K562 (cell line): Measurements from ENCODE around the gene BIRC5. TPM values are rescaled to one million over a fixed set of nuclear protein-coding genes. Genes with fewer than 3 reads are reported as not detected.

Source experiments
- ATAC-seq: fragments of 200-7000 bp; cut with Tn5 transposase; 3 replicates; pipeline ENCODE4 v1.9.1; 2020; ENCODE audit warnings: moderate library complexity
- BruUV-seq: library from RNA; stranded (reverse); fragments of 400-500 nt; replicated peaks from 2 replicates; lab custom pipeline; 2021; lab: Mats Ljungman, UMichigan
- CTCF ChIA-PET: fragments of 300-600 bp; formaldehyde crosslinking; extraction: SDS; loops from one replicate; lab custom pipeline; 2021; ENCODE audit warnings: low intra/inter-chr PET ratio; lab: Yijun Ruan, JAX
- POLR2A ChIA-PET: fragments of 300-600, 350-650 bp; sonication (Branson Sonifier 250); formaldehyde crosslinking; extraction: SDS; loops from one replicate; lab custom pipeline; 2021; ENCODE audit warnings: antibody characterized with exemption, inconsistent platforms; lab: Yijun Ruan, JAX
- DNase-seq, 4 experiments: peaks; one replicate each; pipeline versions ENCODE4 v3.0.0 to v3.0.0-alpha.2; 2011 to 2018; ENCODE audit warnings: low spot score in 3 of 4, mixed read lengths in 3 of 4; ENCODE audit errors: extremely low read depth in 1 of 4
- FAIRE-seq: peaks from 2 replicates; lab custom pipeline; 2011; peaks lifted over from hg19 to GRCh38; lab: Jason Lieb, UNC
- H2AFZ ChIP-seq: 2 replicates; pipeline ENCODE4 v1.6.0; 2011; ENCODE audit warnings: low read depth, low read length, control low read depth, inconsistent platforms
- H3K27ac ChIP-seq: fragments of 200-600 bp; 3 replicates; pipeline ENCODE4 v1.8.0; 2011; ENCODE audit warnings: low read depth, mild to moderate bottlenecking, control low read depth, inconsistent platforms, low read length, moderate library complexity, mixed read lengths; ENCODE audit errors: extremely low read depth
- H3K27me3 ChIP-seq, 2 experiments: fragments of 300-600 bp in 1 of 2; 2 replicates in 1 of 2; 3 replicates in 1 of 2; pipeline versions ENCODE4 v1.6.0 to v1.8.0; 2011; ENCODE audit warnings: inconsistent platforms in 2 of 2, low read length in 2 of 2, mild to moderate bottlenecking in 1 of 2, mixed read lengths in 1 of 2, moderate library complexity in 1 of 2; ENCODE audit not compliant: control insufficient read depth in 2 of 2, insufficient read depth in 2 of 2
- H3K36me3 ChIP-seq: fragments of 300-600 bp; 3 replicates; pipeline ENCODE4 v1.8.0; 2011; ENCODE audit warnings: mild to moderate bottlenecking, low read length, inconsistent platforms; ENCODE audit not compliant: control insufficient read depth, insufficient read depth
- H3K4me1 ChIP-seq, 2 experiments: fragments of 200-600 bp in 1 of 2; replicated peaks in 1 of 2; 2 replicates in 1 of 2; 3 replicates in 1 of 2; pipeline versions ENCODE4 v1.5.1 to v1.8.0; 2011; ENCODE audit warnings: inconsistent platforms in 2 of 2, low read length in 2 of 2, mild to moderate bottlenecking in 1 of 2, mixed read lengths in 1 of 2, moderate library complexity in 1 of 2; ENCODE audit not compliant: control insufficient read depth in 2 of 2, insufficient read depth in 2 of 2
- H3K4me2 ChIP-seq: 2 replicates; pipeline ENCODE4 v1.6.1; 2011; ENCODE audit warnings: low read length, control low read depth, inconsistent platforms, mixed read lengths; ENCODE audit not compliant: insufficient read depth
- H3K4me3 ChIP-seq: fragments of 200-600 bp; sonication (generic), shearing (Covaris generic); 2 replicates; pipeline ENCODE4 v1.5.1; 2016; ENCODE audit warnings: control low read depth, inconsistent platforms
- H3K79me2 ChIP-seq: fragments of 200-600 bp; 3 replicates; pipeline ENCODE4 v1.8.0; 2011; ENCODE audit warnings: low read length, inconsistent platforms; ENCODE audit not compliant: control insufficient read depth, insufficient read depth
- H3K9ac ChIP-seq, 2 experiments: 2 replicates each; pipeline versions ENCODE4 v1.6.0 to v1.6.1; 2011; ENCODE audit warnings: low read depth in 2 of 2, low read length in 2 of 2, control low read depth in 1 of 2, inconsistent platforms in 1 of 2, mild to moderate bottlenecking in 1 of 2, mixed read lengths in 1 of 2; ENCODE audit not compliant: insufficient read depth in 1 of 2
- H3K9me1 ChIP-seq: one replicate; pipeline ENCODE4 v1.6.0; 2011; ENCODE audit warnings: inconsistent platforms, mild to moderate bottlenecking, low read length, moderate library complexity; ENCODE audit not compliant: control insufficient read depth, insufficient read depth
- H3K9me3 ChIP-seq: replicated peaks from 2 replicates; pipeline ENCODE4 v1.5.1; 2011; ENCODE audit warnings: low read depth, low read length, inconsistent platforms; ENCODE audit not compliant: control insufficient read depth, insufficient read depth
- H4K20me1 ChIP-seq: replicated peaks from 2 replicates; pipeline ENCODE4 v1.6.1; 2011; ENCODE audit warnings: low read length, inconsistent platforms, mixed read lengths; ENCODE audit not compliant: control insufficient read depth, insufficient read depth
- BDP1 ChIP-seq: IDR thresholded peaks from 3 replicates; pipeline ENCODE4 v1.6.1; 2011; ENCODE audit not compliant: insufficient read length, insufficient read depth
- CXXC5 ChIP-seq: fragments of 250-450 bp; sonication (Bioruptor Pico); IDR thresholded peaks from 2 replicates; pipeline ENCODE4 v1.8.0; 2022; ENCODE audit warnings: inconsistent platforms, mild to moderate bottlenecking, moderate library complexity
- IRF2 ChIP-seq: sonication (generic); formaldehyde crosslinking; IDR thresholded peaks from 2 replicates; pipeline ENCODE4 v1.8.1; 2022; ENCODE audit warnings: mild to moderate bottlenecking, missing genetic modification reagents
- LCOR ChIP-seq: sonication (generic); formaldehyde crosslinking; IDR thresholded peaks from 2 replicates; pipeline ENCODE4 v1.8.0; 2022; ENCODE audit warnings: mild to moderate bottlenecking, missing genetic modification reagents
- NFXL1 ChIP-seq: fragments of 450-650 bp; formaldehyde crosslinking; IDR thresholded peaks from 2 replicates; pipeline ENCODE4 v1.4.0; 2021; ENCODE audit warnings: mild to moderate bottlenecking
- NR4A1 ChIP-seq, 2 experiments: fragments of 250-450 bp in 1 of 2; fragments of 450-650 bp in 1 of 2; sonication (Bioruptor Pico) in 1 of 2; IDR thresholded peaks; 2 replicates each; pipeline versions ENCODE4 v1.4.0 to v1.6.1; 2016 to 2020; ENCODE audit warnings: mild to moderate bottlenecking in 2 of 2, missing compliant biosample characterization in 1 of 2, missing genetic modification characterization in 1 of 2, moderate library complexity in 1 of 2
- PPARD ChIP-seq: fragments of 250-450 bp; sonication (Bioruptor Pico); IDR thresholded peaks from 2 replicates; pipeline ENCODE4 v1.8.0; 2022; ENCODE audit warnings: inconsistent platforms, mild to moderate bottlenecking, moderate library complexity
- RBM14 ChIP-seq: fragments of 200-400 bp; formaldehyde crosslinking; IDR thresholded peaks from 2 replicates; pipeline ENCODE4 v1.6.1; 2018; ENCODE audit warnings: low read depth, mild to moderate bottlenecking, low read length, moderate library complexity, borderline replicate concordance; ENCODE audit not compliant: insufficient read depth
- SMAD3 ChIP-seq: fragments of 450-650 bp; formaldehyde crosslinking; conservative IDR thresholded peaks from 2 replicates; pipeline ENCODE4 v1.4.0; 2020; ENCODE audit warnings: mild to moderate bottlenecking
- SMAD4 ChIP-seq: fragments of 250-450 bp; sonication (Bioruptor Pico); conservative IDR thresholded peaks from 2 replicates; pipeline ENCODE4 v1.8.0; 2021; ENCODE audit warnings: inconsistent platforms, mild to moderate bottlenecking, moderate library complexity
- U2AF2 ChIP-seq: fragments of 200-400 bp; formaldehyde crosslinking; optimal IDR thresholded peaks from 2 replicates; pipeline ENCODE3; 2017; ENCODE audit warnings: low read depth, mild to moderate bottlenecking, low read length
- ZBTB8A ChIP-seq: fragments of 450-650 bp; IDR thresholded peaks from 2 replicates; pipeline ENCODE4 v1.6.1; 2018; ENCODE audit warnings: mild to moderate bottlenecking, moderate library complexity; ENCODE audit not compliant: partially characterized antibody
- ZFP30 ChIP-seq: fragments of 250-450 bp; sonication (Bioruptor Pico); IDR thresholded peaks from 2 replicates; pipeline ENCODE4 v1.8.0; 2022; ENCODE audit warnings: moderate library complexity, mild to moderate bottlenecking, inconsistent platforms, borderline replicate concordance
- ZNF184 ChIP-seq: sonication (generic); formaldehyde crosslinking; IDR thresholded peaks from 2 replicates; pipeline ENCODE4 v1.5.0; 2020; ENCODE audit warnings: missing genetic modification reagents
- ZNF384 ChIP-seq: IDR thresholded peaks from 2 replicates; pipeline ENCODE4 v1.6.1; 2012; ENCODE audit warnings: low read depth, low read length, improper control_type of control experiment
- ZNF699 ChIP-seq: fragments of 250-450 bp; sonication (Bioruptor Pico); IDR thresholded peaks from 2 replicates; pipeline ENCODE4 v1.8.0; 2021; ENCODE audit warnings: mild to moderate bottlenecking, moderate library complexity; ENCODE audit not compliant: insufficient replicate concordance
- ZNF778 ChIP-seq: fragments of 450-650 bp; formaldehyde crosslinking; IDR thresholded peaks from 2 replicates; pipeline ENCODE4 v1.4.0; 2020; ENCODE audit warnings: mild to moderate bottlenecking, moderate library complexity
- WGBS: fragments of 100-300 bp; shearing (Covaris generic); methylation state at CpG from one replicate; pipeline ENCODE4 v1.1.6; 2016; ENCODE audit warnings: low coverage, mixed read lengths; ENCODE audit not compliant: insufficient coverage; ENCODE audit errors: missing lambda C conversion rate; 5-methylcytosine and 5-hydroxymethylcytosine counted together
- in situ Hi-C: fragments of 300-500 bp; cut with MboI; formaldehyde crosslinking; loops from 4 replicates; pipeline ENCODE4 v1.15.0; 2018; ENCODE audit warnings: inconsistent platforms, mixed read lengths
- intact Hi-C: fragments of 100-400 bp; cut with micrococcal nuclease; formaldehyde crosslinking; loops from 2 replicates; pipeline ENCODE4 v1.14.2; 2022
- polyA plus RNA-seq, 8 experiments: library from polyadenylated mRNA; depleted of rRNA in 4 of 8; stranded (reverse) in 5 of 8; unstranded in 3 of 8; fragments of >200 nt; fragmentation: Nextera tagmentation in 2 of 8; fragmentation: Illumina TruSeq in 1 of 8; extraction: Ambion mirVana in 2 of 8; extraction: Trizol in 1 of 8; gene quantifications; 2 replicates each; pipeline versions ENCODE4 v1.2.1 to v1.2.3, GENCODE V29; 2011 to 2014; ENCODE audit warnings: inconsistent platforms in 1 of 8, missing spikeins in 1 of 8
- total RNA-seq, 7 experiments: library from RNA; depleted of rRNA in 6 of 7; stranded (reverse); fragments of >200 nt in 6 of 7; fragmentation: Illumina TruSeq in 2 of 7; extraction: Trizol in 2 of 7; gene quantifications; 2 replicates each; pipeline versions ENCODE4 v1.2.1 to v1.2.3, GENCODE V29; 2011 to 2021; ENCODE audit warnings: low replicate concordance in 1 of 7
- TF ChIP-seq, protein P1 (sequence below): fragments of 450-650 bp; IDR thresholded peaks from 2 replicates; pipeline ENCODE4 v1.6.1; 2016; ENCODE audit warnings: low read depth, mild to moderate bottlenecking, moderate library complexity
- TF ChIP-seq, protein P2 (sequence below): fragments of 250-450 bp; sonication (Bioruptor Pico); IDR thresholded peaks from 2 replicates; pipeline ENCODE4 v1.8.0; 2021; ENCODE audit warnings: moderate library complexity, mild to moderate bottlenecking, inconsistent platforms
- TF ChIP-seq, protein P3 (sequence below): sonication (generic); formaldehyde crosslinking; IDR thresholded peaks from 2 replicates; pipeline ENCODE4 v1.8.0; 2023; ENCODE audit warnings: mild to moderate bottlenecking, missing genetic modification reagents

Gene BIRC5
- total and polyA plus RNA-seq, 9 of the 15 experiments (the other 6 are each of a cell fraction or from before 2014, with no cell fraction given): 64.4 to 140 (median 101) TPM

DNA sequence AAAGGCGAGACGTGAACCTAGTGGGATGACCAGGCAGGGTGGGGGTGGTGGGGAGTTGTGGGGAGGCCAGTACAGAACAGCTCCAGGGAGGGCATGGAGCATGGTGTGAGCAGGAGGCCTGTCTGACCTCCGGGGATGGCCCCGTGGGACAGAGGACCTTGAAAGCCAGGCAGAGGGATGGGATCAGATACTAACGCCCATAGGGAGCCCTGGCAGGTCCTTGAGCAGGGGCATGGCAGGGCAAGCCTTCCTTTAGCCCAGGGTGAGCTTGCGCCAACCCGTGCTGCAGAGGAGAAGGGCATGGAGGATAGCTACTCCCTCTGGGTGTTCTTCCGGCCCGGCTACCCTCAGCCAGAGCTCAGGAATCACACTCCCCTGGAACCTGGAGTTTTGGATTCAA lies 52.7 kb downstream of the BIRC5 start (continued):
- TF ChIP-seq, protein P1, sequence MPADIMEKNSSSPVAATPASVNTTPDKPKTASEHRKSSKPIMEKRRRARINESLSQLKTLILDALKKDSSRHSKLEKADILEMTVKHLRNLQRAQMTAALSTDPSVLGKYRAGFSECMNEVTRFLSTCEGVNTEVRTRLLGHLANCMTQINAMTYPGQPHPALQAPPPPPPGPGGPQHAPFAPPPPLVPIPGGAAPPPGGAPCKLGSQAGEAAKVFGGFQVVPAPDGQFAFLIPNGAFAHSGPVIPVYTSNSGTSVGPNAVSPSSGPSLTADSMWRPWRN: no peak
- TF ChIP-seq ZNF778 (CRISPR knock-in tag) (no peak), PPARD (no peak), ZFP30 (CRISPR knock-in tag) (no peak), BDP1 (no peak), LCOR (no peak), ZNF699 (no peak), SMAD3 (CRISPR knock-in tag) (no peak)
- TF ChIP-seq, protein P2, sequence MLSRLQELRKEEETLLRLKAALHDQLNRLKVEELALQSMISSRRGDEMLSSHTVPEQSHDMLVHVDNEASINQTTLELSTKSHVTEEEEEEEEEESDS (CRISPR knock-in tag): no peak

DNA sequence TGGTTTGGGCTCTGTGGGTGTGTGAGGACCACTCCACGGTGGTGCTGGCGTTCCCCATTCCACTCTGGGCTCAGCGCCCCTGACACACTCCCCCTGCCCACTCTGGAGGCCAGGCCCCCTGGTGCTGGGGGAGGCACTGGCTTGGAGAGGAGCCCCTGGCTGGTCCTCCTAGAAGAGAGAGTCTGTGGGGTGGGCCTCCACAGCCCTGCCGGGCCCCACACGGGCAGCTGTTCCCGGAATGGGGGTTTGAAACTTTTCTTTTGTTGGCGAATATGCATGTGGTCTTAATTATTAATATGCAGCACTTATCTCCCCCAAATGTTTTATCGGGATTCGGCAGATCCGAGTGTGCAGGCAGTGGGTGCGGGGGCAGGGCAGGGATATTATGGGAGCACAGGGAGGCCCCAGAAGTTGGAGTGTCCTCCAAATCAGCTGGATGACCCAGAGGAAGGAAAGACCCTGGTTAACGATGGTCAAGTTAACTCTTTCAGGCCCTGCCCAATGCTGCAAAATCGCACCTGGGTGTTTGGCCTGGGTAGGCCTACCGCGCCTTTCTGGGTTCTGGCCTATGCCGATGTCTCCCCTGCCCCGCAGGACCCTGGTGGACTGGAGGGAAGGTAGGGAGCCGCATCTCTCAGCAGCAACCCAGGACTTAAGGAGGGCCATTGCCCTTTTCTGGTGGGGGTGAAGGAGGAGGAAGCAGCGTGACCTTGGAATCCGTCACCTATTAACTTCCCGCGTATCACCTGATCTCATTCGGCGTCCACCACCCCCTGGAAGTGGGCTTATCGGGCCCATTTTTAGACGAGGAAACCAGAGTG lies 53.4 kb downstream of the BIRC5 start:
- FAIRE-seq (peak; percentile 32), ATAC-seq (no peak), DNase-seq (peak in 2 of 4 experiments; percentile 35 to 42)
- peak overlapping the region; percentile 48 to 86; a peak in 3 of 4 replicates for H3K9ac ChIP-seq
- H3K36me3 ChIP-seq: no peaks in the 10 kb centered on the region
- no peak overlapping the region for H3K4me3 ChIP-seq
- no peaks in the 10 kb centered on the region for H3K27me3 ChIP-seq
- intact Hi-C loops: no loop called here
- no peaks in the 10 kb centered on the region for H3K9me1 ChIP-seq
- peaks cover 78 to 88% of the 10 kb centered on the region in 2 experiments for H3K4me1 ChIP-seq
- in situ Hi-C loops: no loop called here
- H3K27ac ChIP-seq: peak overlapping the region; percentile 64
- peak overlapping the region; percentile 58 for H2AFZ ChIP-seq
- peaks cover 8% of the 10 kb centered on the region; the same call in 1 of the 3 replicates for H3K79me2 ChIP-seq
- 37% methylated on average over 25 of the region's 26 CpGs for WGBS
- peak overlapping the region; percentile 54; the same call in 1 of the 2 replicates for H3K4me2 ChIP-seq
- no TSS peak for BruUV-seq
- no peaks in the 10 kb centered on the region for H4K20me1 ChIP-seq
- POLR2A ChIA-PET: interaction anchor here (0.5 to 1.4 kb wide), 4 partner anchors 11 to 144 kb away, joined by 3 to 6 read pairs (median 5); no protein-coding TSS in a partner anchor
- no peaks in the 10 kb centered on the region for H3K9me3 ChIP-seq
- CTCF ChIA-PET: no interaction called here
- TF ChIP-seq NR4A1 (CRISPR knock-in tag; IDR thresholded peaks at IDR 0.05) (no peak), NR4A1 (tag; IDR thresholded peaks at IDR 0.05) (peak; percentile 71; the same call in 1 of the 2 replicates), NFXL1 (no peak), CXXC5 (0 out of 2 replicates have a peak, but pooled peaks have one; percentile 25), RBM14 (no peak), IRF2 (CRISPR knock-in tag) (no peak), SMAD4 (CRISPR knock-in tag) (0 out of 2 replicates have a peak, but pooled peaks have one; percentile 32), ZNF384 (no peak), ZNF184 (CRISPR knock-in tag) (no peak), ZBTB8A (no peak), U2AF2 (no peak)
- TF ChIP-seq, protein P3, sequence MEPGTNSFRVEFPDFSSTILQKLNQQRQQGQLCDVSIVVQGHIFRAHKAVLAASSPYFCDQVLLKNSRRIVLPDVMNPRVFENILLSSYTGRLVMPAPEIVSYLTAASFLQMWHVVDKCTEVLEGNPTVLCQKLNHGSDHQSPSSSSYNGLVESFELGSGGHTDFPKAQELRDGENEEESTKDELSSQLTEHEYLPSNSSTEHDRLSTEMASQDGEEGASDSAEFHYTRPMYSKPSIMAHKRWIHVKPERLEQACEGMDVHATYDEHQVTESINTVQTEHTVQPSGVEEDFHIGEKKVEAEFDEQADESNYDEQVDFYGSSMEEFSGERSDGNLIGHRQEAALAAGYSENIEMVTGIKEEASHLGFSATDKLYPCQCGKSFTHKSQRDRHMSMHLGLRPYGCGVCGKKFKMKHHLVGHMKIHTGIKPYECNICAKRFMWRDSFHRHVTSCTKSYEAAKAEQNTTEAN (CRISPR knock-in tag): no peak
